Lower lobe of right lung (tissue), 2 donors: ENCODE results near the gene PRKN. TPM values are rescaled to one million over a fixed set of nuclear protein-coding genes. Genes with fewer than 3 reads are reported as not detected.

Source experiments
- ATAC-seq, 2 donors: fragments of 200-7000 bp; cut with Tn5 transposase; one replicate each; pipeline ENCODE4 v1.9.1; 2020 to 2022; ENCODE audit warnings: mild to moderate bottlenecking in 2 of 2, moderate library complexity in 2 of 2
- DNase-seq: peaks from one replicate; pipeline ENCODE4 v3.0.0-alpha.2; 2020
- H3K27ac ChIP-seq: fragments of 200-600 bp; one replicate; pipeline ENCODE4 v1.8.0; 2022
- H3K27me3 ChIP-seq: fragments of 200-600 bp; one replicate; pipeline ENCODE4 v1.8.0; 2022; ENCODE audit warnings: low read depth
- H3K36me3 ChIP-seq: fragments of 200-600 bp; one replicate; pipeline ENCODE4 v1.8.0; 2022; ENCODE audit warnings: mild to moderate bottlenecking
- H3K4me1 ChIP-seq: fragments of 200-600 bp; one replicate; pipeline ENCODE4 v1.8.0; 2022
- H3K4me3 ChIP-seq: fragments of 200-600 bp; one replicate; pipeline ENCODE4 v1.8.0; 2022; ENCODE audit warnings: mild to moderate bottlenecking
- H3K9me3 ChIP-seq: fragments of 200-600 bp; one replicate; pipeline ENCODE4 v1.8.0; 2022
- CTCF ChIP-seq: fragments of 200-600 bp; IDR thresholded peaks from one replicate; pipeline ENCODE4 v1.8.0; 2022; ENCODE audit warnings: antibody characterized with exemption, mild to moderate bottlenecking
- intact Hi-C: fragments of 100-400 bp; cut with DNase I; formaldehyde crosslinking; loops from one replicate; pipeline ENCODE4 v1.11.0; 2022
- total RNA-seq: library from RNA; stranded (reverse); fragmentation: NEBNext Ultra II Directional; extraction: Animal tissue kit (Norgen Biotek cat#: 25700); gene quantifications from one replicate; pipeline ENCODE4 v1.2.1, GENCODE V29; 2021
- donor health status: DM: no; HTN: yes; CAD: no; lungs with severe emphysema.

PRKN gene
- total RNA-seq, 1 donor from 2014 or later, result 6.1 TPM

DNA sequence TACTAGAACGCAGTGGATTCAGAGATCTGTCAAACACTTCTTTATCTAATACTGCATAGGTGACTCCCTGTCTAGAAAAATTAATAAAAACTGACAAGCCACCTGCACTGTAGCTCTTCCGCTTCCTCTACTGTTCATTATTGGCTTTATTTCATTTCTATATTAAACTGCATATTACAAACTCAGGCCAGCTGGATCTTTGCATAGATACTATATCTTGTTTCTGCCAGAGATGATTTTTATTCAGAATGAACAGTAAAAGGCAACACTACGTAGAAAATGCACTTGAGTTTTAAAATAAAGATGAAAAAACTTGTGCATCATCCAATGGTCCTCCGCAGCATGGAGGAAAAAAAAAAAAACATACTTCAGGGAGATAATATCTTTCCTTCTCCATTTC lies 508.3 kb downstream of the PRKN start:
- intact Hi-C loops, result no loop called here
- ATAC-seq, result no peak

DNA sequence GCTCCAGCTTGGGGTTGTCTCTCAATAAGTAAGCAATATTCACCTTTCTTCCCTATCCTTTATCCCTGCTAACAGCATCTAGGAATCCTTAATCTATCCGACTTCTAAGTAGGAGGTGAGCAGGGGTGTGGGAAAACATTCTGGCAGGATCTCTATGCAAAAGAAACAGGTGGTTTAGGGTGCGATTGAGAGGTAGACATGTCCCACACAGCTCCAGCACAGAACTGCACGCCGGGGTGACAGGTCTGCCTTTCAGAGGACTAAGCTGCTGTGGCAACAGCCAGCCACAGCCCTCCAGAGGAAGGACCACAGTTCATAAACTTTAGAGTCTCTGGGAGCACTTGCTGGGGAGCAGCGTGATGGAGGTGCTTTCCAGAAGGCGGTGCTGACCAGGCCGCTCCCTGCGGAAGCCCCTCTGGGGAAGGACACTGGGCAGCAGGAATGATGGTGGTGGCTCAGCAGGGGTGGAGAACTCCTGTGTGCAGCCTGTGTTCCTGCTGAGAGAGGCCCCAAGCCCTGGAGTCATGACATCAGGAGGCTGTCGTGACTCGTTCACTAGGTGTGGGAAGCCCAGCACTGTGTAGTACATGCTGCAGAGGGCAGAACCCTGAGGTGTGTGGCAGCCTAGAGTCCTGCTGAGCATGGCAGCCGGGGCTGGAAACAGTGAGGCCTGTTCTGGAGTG lies 509.6 kb downstream of the PRKN start:
- H3K36me3 ChIP-seq, result no peaks in the 10 kb centered on the region
- TF ChIP-seq CTCF, result no peak
- H3K9me3 ChIP-seq, result no peaks in the 10 kb centered on the region
- no peak for DNase-seq
- no peaks in the 10 kb centered on the region for H3K4me1 ChIP-seq
- H3K4me3 ChIP-seq, result no peak overlapping the region
- intact Hi-C loops, result no loop called here
- no peak for ATAC-seq
- H3K27ac ChIP-seq, result no peak overlapping the region
- H3K27me3 ChIP-seq, result no peaks in the 10 kb centered on the region

More for the DNA sequence above, 508.3 kb downstream of the PRKN start:
- H3K36me3 ChIP-seq, result no peaks in the 10 kb centered on the region
- H3K9me3 ChIP-seq, result no peaks in the 10 kb centered on the region
- no peaks in the 10 kb centered on the region for H3K27me3 ChIP-seq
- DNase-seq, result no peak
- no peak overlapping the region for H3K27ac ChIP-seq
- TF ChIP-seq CTCF, result no peak
- no peaks in the 10 kb centered on the region for H3K4me1 ChIP-seq
- no peak overlapping the region for H3K4me3 ChIP-seq

DNA sequence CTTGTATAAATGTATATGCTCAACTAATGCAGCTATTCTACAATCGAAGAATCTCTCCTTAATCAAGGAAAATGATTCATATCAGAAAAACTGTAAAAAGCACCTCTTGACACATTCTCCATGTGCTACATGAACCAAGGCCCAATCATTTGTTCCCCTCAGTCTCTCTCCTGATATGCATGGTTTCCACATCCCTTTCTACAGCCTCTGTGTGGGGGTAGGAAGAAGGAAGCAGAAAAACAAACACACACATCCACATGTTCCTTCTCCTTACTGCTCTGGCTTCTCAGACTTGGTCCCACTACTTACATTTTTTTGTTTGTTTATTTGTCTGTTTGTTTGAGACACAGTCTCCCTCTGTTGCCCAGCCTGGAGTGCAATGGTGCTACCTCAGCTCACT lies 510.5 kb downstream of the PRKN start:
- Histone ChIP-seq H3K4me1 (no peaks in the 10 kb centered on the region), H3K4me3 (no peak overlapping the region), H3K36me3 (no peaks in the 10 kb centered on the region), H3K9me3 (no peaks in the 10 kb centered on the region), H3K27ac (no peak overlapping the region), H3K27me3 (no peaks in the 10 kb centered on the region)
- no peak for TF ChIP-seq CTCF
- intact Hi-C loops, result no loop called here
- ATAC-seq, result no peak
- no peak for DNase-seq

DNA sequence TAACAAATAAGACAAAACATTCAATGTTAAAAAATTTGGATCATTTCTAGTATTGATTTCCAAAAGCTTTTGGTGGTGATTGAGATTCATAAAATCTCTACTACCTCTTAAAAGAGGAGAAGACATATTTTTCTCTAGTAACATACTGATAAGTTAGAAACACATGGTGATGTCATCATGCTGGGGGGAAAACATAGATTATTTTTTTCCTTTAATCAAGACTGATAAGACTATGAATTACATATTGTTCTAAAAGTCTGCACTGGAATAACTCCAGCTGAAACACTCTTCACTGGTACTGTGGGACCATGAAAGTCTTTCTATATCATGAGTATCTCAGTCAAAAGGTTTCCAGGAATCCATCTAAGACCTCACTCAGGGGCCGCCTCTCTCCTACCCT lies 515.8 kb downstream of the PRKN start:
- Histone ChIP-seq H3K27me3 (no peaks in the 10 kb centered on the region), H3K36me3 (no peaks in the 10 kb centered on the region), H3K9me3 (no peaks in the 10 kb centered on the region), H3K4me3 (no peak overlapping the region), H3K4me1 (no peaks in the 10 kb centered on the region), H3K27ac (no peak overlapping the region)
- ATAC-seq (no peak), DNase-seq (no peak)
- no peak for TF ChIP-seq CTCF
- intact Hi-C loops, result no loop called here

GRCh38 chr6:162211022-162211421 lies 516.5 kb downstream of the PRKN start:
- Histone ChIP-seq H3K27ac (no peak overlapping the region), H3K27me3 (no peaks in the 10 kb centered on the region), H3K4me3 (no peak overlapping the region), H3K36me3 (no peaks in the 10 kb centered on the region), H3K4me1 (no peaks in the 10 kb centered on the region), H3K9me3 (no peaks in the 10 kb centered on the region)
- DNase-seq (no peak), ATAC-seq (no peak)
- intact Hi-C loops, result no loop called here
- TF ChIP-seq CTCF, result no peak
